Stimulated activated CD8-positive, alpha-beta memory T cell treated with anti-CD3 and anti-CD28 coated beads, Interleukin-15, amount 100 ng/mL, for 48 hours (primary cell): Measurements from ENCODE around the gene C20orf202.

ENCODE experiments used
- DNase-seq, 2 donors: peaks; one replicate each; pipeline ENCODE4 v3.0.0-alpha.2; 2020; ENCODE audit warnings: low read depth in 2 of 2

The C20orf202 gene

DNA sequence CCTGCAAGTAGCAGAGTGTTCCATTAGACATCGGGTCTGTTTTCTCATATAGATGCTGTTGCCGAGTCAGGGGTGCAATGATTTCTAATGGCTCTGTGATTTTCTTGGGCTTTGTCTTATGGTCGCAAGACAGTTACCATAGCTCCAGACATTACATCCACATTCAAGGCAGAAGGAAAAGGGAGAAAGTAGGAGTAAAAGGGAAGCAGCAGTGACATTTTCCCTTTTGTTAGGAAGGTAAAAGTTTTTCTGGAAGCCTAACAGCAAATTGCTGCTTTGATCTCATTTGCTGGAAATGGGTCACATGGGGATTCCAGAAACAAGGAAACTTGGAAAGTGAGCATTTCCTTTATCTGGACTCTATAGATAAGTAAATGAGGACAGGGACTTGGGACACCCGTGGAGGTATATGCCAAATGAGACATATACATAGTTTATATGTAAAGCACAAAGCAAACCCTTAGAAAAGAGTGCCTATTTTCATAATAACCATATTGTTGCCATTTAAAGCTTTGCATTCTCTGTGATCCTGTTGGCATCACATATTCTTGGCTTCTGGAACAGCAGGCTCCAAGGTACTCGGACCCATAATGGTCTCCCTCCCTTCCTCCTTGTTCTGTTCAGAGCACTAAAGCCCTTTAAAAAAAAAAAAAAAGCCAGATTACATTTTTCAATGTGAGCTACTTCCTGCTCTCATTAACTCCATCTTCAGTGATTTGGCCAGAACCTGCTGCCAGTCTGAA, at the start of gene C20orf202:
Gene C20orf202, plus strand, starts transcription at position 693 of the 743 bp plus-strand sequence. CDS start 132 bp downstream, outside the sequence.
- no peak for DNase-seq

DNA sequence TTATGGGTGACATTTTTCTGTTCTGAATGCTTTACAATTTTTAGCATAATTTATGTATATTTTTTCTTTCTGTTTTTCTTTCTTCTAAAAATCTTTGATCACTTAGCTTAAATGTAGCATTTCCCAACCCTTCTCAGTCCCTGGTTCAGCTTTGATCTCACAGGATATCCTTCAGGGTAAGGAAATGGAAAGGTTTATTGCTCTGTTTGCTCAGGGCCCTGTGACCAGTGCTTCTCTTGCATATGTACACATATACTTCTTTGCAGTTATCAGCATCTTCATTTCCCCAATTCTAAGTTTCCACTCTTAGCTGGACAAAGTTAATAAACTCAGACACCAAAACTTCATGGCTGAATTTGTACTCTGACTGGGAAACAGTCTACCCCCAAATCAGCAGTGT, 49.0 kb upstream of the C20orf202 start:
- no peak for DNase-seq

DNA sequence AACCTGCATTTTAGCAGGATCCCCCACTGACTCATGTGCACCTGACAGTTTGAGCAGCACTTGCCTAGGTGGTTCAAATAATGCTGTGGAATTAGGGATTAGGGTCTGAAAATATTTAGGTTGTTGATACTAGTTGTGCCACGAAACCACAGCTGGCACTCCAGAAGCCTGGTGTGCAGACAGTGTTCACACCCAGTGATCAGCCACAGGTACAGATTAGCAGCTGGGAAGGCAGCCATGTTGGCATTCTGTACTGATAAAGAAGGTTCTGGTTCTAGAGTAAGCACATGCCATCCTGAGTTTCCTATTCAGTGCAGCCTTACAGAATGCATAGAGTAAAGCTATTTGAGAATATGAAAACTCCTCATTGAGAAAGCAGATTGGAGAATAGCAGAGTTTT, 48.6 kb upstream of the C20orf202 start:
- no peak for DNase-seq

DNA sequence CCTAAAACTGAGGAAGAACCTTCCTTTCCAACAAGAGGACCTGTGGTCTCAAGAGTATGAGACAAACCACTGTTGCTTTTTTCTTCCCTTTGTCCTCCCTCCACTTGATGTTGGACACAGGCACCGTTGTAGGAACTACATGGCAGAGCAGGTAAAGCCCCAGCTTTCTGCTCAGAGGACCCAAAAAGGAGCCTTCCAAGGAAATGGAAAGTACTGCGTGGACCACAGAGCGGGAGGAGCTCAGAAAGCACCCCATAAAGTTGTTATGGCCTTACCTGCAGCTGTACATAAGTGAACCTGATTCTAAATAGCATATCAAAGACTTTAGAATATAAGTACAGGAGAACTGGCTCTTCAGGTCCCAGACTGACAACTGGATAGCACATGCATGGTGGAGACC, 47.9 kb upstream of the C20orf202 start:
- DNase-seq: no peak

DNA sequence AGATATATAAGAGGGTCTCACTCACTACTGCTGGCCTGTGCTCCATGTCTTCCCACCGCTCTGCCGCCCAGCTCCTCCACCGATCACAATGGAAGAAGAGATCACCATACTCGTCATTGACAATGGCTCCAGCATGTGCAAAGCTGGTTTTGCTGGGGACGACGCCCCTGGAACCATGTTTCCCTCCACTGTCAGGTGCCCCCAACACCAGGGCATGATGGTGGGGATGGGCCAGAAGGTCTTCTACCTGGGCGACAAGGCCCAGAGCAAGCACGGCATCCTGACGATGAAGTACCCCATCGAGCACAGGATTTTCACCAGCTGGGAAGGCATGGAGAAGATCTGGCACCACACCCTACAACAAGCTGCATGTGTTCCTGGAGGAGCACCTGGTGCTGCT, 42.8 kb upstream of the C20orf202 start:
- no peak for DNase-seq

DNA sequence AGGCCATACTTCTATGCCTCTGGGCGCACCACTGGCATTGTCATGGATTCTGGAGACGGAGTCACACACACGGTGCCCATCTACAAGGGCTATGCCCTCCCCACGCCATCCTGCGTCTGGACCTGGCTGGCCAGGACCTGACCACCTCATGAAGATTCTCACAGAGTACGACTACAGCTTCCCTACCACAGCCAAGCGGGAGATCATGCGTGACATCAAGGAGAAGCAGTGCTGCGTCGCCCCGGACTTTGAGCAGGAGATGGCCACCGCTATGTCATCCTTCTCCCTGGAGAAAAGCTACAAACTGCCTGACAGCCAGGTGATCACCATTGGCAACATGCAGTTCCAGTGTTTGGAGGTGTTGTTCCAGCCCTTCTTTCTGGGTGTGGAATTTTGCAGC, 42.3 kb upstream of the C20orf202 start:
- no peak for DNase-seq

DNA sequence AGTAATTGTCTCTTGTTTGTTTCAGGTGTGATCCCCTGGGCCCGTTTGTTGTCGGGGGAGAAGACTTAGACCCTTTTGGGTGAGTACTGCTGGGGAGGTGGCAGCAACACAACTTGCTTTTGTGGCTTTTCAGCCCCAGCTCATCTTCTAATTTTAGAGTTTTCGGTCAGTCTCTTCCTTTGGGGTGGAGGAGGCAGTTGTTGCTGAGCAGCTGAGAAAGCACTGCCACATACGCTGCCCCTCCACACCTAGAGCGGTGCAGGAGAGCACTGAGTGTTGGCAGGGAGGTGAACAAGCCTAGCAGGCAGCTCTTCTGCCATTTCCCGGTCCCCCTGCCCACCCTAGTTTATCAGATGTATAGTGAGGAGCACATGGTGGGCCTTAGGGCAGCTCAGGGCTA, 40.1 kb upstream of the C20orf202 start:
- DNase-seq: no peak

DNA sequence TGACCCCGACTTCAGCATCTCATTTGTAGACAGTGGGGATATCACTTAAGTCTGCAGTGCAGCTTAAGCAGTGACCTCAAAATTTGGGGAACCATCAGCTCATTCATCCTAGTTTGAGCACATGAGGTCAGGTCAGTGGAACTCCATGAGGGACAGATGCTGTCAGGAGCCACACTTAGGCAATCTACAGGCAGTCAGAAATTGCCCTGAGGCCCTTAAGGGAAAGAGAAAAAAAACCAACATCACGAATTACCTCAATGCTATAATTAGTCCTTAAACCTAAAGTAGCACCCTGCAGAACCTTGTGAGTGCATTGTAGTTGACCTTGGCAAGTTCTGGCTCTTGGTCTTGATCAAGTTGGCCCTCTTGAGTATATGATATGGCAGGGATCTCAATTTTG, 39.6 kb upstream of the C20orf202 start:
- no peak for DNase-seq

DNA sequence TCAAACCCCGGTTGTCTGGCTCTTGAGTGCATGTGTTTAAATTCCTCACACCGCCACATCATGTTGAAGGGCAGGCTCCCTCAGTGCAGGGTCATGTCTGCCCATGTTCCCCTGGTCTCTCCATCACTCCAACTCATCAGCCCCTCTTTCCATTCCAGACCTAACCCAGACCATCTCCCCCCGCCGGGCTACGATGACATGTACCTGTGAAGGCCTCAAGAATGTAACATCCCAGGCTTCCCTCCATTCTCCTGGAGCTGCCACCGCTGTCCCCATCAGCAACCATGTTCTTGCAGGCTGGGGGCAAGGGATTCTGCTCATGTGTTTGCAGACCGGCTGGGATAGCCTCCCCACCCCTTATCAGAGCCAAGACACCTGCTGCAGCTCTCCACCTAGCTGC, 38.4 kb upstream of the C20orf202 start:
- no peak for DNase-seq

DNA sequence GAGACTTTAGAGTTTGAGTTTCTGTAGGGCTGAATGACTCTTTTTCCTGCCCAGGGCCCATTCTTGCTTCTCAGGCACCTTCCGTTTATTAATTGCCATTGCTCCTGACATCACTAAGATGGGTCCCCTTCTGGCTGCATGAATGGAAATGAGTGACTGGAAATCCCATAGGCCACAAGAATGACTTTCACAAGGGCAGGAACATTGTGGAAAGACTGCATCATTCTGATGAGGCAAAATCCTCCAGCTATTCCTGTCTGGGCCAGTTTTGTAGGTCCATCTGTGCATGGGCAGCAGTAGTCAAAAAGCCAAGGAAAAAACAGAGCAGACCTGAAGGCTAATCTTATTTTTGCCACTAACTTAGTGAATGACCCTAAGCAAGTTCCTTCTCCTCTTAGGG, 37.7 kb upstream of the C20orf202 start:
- DNase-seq: no peak

DNA sequence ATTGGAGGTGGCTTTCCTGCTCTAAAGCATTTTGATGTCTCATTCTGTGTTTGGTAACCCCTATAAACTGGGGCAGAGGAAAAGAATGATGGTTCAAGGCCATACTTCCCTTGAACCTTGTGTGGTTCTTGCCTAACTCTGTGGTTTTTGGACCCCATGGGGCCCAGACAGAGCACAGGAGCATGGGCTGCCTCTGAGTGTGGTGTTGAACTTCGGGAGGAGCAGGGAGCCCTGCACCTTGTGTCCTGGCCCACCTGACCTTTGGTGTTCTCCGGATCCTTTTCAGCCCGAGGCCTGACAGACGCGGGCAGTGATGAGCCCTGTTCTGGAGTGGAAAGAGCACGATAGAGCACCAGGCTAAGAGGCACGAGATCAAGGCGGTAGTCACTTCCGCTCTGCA, 37.3 kb upstream of the C20orf202 start:
- DNase-seq: no peak

DNA sequence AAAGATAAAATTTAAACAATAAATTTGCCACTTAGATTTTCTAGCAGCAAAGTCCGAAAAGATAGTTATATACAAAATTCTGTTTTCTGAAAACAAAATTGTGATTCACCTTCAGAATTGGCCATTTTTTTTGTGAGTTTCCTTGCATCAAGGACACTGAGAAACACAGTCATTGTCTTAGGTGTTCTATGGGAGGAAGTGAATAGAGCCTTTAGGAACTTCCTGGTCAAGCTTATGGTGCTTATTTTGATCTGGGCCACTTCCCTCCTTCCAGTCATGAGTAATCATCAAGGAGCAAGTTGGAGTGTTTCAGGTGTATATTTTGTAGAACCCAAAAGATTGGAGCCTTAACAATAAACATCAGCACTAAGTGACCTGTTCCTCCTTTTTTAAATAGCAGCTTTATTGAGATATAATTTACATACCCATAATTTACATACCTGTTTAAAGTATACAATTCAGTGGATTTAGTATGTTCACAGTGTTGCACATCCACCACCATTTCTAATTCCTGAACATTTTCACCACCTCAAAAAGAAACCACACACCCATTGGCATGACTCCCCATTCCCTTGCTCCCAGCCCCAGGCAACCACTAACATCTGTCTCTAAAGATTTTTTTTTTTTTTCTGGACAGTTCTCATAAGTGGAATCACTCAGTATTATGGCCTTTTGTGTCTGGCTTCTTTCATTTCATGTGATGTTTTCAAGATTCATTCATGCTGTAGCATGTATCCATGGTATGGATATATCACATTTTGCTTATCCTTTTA, 36.1 kb upstream of the C20orf202 start:
- DNase-seq: no peak

DNA sequence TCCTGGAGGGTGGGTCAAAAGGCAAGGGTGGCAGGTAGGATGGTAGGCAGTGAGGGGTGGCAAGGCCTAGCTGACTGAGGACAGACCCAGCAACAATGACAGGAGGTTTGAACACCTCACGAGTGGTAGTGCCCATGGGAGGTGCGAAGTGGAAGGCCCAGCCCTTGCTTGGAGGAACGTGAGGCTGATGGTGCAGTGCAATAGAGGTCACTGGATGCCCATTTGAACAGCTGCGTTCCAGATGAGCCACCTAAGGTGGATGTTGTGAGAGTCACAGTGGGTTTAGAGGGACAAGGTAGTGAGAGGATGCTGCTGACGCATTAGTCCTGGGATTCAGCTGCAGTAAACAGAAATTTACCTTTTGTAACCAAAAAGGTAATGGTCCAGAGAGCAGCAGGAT, 34.0 kb upstream of the C20orf202 start:
- DNase-seq: no peak

DNA sequence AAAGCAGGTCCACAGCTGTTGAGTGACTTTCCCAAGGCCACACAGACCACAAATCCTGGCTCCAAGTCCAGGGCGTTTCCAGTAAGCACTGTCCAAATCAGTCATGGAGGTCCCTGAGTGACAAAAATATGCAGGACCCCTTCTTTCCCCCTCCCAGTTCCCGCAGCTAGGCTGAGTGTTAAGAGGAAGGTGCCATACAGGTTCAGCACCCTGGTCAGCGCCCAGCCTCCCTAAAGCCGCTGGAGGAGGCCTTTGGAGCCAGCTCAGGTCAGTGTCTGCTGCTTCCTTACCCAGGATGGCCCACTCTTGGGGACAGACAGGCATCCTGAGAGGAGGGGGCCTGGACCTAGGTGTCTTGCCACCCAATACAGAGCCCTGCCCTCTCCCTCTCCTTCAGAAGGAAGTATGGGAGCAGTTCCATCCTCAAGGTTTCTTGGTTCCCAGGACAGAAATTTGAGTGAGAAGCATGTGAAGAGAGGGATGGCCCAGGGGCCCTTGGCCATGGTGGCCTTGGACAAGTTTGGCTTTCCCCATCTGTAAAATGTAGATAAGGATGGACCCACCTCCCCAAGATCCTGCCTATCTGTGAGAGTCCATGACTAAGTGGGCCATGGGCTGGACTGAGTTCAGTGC, 31.7 kb upstream of the C20orf202 start:
- DNase-seq: no peak

DNA sequence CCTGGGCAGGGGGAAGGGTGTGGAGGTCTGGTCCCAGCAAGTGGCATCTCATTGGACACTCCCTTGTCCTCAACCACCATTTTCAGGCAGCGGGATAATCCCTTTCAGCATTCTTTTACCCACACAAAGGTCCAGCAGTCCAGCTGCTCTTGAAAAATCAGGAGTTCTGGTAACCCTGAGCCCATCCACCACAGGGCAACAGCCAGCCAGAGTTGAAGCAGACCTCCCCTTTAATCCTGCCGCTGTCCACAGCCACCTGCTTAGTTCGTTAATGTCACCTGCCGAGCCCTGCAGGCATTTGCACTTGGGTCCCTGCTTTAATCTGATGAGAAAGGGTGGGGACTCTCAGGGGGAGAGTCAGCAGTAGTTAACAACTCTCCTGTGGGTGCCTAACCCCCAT, 29.6 kb upstream of the C20orf202 start:
- no peak for DNase-seq

DNA sequence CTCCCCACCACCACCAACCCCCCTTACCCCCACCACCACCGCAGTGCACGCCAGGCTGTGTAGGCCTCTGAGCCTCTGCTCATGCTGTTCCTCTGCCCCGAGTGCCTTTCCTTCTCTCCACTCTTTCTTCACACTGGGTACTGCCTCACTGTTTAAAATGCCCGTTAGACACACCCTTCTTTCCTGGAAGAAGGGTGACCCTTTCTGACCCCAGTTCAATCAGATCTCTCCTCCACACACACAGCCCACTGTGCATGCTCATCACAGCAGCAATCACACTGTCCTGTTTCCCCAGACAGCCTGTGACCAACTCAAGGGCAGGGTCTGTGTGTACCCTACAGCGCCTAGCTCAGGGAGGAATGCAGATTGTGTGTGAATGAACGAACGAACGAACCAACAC, 28.5 kb upstream of the C20orf202 start:
- no peak for DNase-seq

DNA sequence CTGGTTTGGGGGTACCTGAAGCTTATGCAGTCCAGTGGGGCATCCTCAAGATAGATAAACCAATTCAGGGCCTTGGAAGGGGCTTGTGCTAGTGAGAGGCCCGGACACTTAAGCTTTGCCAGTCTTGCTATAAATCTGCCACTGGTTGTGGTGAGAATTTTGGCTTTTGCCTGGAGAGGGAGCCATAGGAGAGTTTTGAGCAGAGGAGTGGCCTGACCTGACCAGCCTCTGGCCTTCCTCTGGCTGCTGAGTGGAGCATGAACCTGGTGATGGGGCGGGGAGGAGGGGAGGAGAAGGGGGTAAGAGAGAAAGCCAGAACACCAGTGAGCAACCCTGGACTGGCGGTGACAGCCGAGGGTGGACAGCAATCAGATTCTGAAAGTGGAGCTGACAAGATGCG, 25.6 kb upstream of the C20orf202 start:
- no peak for DNase-seq

DNA sequence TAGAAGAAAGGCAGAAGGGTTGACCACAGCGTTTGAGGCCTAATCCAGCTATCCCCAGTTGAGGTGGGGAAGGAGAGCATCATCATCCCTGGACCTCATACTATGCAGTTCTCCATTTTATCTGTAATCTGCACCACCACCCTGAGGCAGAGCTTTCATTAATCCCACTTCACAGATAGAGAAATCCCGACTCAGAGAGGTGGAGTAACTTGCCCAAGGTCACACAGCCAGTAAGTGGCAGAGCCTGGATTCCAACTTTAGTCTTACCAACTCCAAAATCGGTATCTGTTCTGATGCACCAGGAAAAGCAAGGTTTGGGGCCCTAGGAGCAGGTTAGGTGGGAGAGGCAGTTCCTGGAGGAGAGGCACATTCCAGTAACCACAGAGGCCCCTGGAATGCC, 25.2 kb upstream of the C20orf202 start:
- DNase-seq: no peak

DNA sequence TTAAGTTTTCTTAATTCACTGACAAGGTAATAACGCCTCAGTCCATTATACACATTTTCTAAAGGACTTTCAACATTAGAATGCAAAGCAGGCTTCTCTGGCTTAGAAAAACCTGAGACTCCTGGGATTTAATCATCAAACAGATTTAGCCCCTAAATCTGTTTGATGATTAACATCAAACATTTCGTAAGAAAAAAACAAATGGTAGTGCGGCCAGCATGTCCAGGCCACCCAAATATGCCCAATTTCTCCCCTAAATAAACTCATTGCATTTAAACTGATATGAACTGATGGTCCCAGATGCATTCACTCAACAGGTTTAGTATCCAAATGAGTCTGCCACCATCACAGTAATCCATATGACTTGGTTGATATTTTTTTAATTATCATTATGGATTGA, 24.6 kb upstream of the C20orf202 start:
- DNase-seq: no peak

DNA sequence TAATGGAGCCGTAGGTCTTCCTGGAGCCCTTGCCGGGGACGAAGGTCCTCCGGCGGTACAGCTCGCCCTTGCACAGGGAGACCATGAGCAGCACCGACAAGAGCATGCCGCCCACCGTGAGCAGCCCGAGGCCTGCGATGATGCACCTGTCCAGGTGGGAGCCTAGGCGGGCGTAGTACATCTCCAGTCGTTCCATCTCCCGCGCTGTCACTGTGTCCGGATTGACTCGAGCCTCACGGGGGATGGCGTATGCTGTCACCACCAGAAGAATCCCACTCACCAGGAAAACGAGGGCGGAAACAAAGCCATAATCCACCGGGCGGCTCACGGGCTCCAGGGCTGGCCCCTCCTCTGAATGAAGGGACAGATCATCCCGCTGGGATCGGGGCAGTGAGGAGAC, 22.3 kb upstream of the C20orf202 start:
- no peak for DNase-seq

DNA sequence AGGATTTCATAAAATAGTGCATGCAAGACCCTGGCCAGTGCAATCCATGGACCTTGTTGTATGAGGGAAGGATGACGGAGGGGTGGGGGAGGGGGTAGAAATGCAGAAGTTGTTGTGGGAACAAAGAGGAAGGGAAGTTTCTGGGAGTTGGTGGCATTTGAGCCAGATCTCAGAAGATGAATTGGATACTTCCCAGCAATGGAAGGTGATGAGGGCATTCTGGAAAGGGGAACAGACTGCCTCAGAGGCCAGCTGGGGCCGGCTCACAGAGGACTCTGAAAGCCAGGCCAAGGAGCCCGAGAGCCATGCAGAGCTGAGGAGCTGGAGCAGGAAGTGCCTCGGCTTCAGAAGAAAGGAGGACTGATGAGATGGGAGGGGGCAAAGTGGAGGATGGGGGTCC, 21.1 kb upstream of the C20orf202 start:
- DNase-seq: no peak

DNA sequence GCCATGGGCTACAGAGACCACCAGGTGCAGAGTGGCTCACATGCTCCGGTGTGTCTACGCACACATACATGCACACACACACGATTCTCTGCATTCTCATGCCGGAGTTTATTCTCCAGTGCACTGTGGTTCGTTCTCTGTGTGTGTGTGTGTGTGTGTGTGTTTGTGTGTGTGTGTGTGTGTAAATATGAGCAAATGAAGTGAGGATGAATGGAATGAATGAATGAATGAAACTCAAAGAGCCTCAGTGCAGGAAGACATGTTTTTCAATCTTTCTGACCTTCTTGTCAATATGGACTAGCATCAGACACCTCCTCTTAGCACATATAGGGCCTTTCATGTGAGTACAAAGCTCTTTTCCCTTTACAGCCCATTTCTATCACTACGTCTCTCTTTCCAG, 20.1 kb upstream of the C20orf202 start:
- no peak for DNase-seq

DNA sequence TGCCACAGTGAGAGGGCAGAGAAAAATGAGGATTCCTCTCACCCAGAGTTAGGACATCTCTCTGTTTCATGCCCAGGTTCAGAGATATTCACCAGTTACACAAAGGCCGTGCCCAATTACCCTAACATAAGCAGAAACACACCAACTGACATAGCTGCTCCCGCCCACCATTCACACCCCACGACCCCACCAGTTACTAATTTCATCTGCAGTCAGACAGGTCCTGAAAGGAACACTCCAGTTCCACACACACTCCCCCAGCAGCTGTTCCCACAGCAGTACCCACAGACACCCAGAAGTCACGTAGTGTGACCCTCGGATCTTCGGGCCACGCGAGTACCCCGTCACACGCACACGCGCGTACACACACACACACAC, 19.0 kb upstream of the C20orf202 start:
- DNase-seq: no peak
